Fibroblast of the aortic adventitia (primary cell): ENCODE measurements around the gene ZNF664. TPM values are rescaled to one million over a fixed set of nuclear protein-coding genes. Genes with fewer than 3 reads are reported as not detected.

Source experiments
- DNase-seq: peaks from one replicate; pipeline ENCODE4 v3.0.0-alpha.2; 2010; ENCODE audit warnings: low read depth
- H3K4me3 ChIP-seq: 2 replicates; pipeline ENCODE4 v1.5.1; 2011; ENCODE audit warnings: low read depth, mild to moderate bottlenecking, control low read depth, low read length, moderate library complexity
- total RNA-seq: library from RNA; depleted of rRNA; stranded (reverse); fragments of >200 nt; gene quantifications from 2 replicates; pipeline ENCODE4 v1.2.3, GENCODE V29; 2012; ENCODE audit warnings: low replicate concordance
- TF ChIP-seq, protein P1 (sequence below): IDR thresholded peaks from 2 replicates; pipeline ENCODE4 v1.5.1; 2011; ENCODE audit warnings: mild to moderate bottlenecking, low read length, control low read depth, inconsistent platforms; ENCODE audit not compliant: insufficient read depth

The ZNF664 gene
- total RNA-seq, 1 donor, result 73.3 TPM

- no peak for DNase-seq
- no peak overlapping the region for H3K4me3 ChIP-seq
- TF ChIP-seq, protein P1, sequence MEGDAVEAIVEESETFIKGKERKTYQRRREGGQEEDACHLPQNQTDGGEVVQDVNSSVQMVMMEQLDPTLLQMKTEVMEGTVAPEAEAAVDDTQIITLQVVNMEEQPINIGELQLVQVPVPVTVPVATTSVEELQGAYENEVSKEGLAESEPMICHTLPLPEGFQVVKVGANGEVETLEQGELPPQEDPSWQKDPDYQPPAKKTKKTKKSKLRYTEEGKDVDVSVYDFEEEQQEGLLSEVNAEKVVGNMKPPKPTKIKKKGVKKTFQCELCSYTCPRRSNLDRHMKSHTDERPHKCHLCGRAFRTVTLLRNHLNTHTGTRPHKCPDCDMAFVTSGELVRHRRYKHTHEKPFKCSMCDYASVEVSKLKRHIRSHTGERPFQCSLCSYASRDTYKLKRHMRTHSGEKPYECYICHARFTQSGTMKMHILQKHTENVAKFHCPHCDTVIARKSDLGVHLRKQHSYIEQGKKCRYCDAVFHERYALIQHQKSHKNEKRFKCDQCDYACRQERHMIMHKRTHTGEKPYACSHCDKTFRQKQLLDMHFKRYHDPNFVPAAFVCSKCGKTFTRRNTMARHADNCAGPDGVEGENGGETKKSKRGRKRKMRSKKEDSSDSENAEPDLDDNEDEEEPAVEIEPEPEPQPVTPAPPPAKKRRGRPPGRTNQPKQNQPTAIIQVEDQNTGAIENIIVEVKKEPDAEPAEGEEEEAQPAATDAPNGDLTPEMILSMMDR, result no peak
Observed at GRCh38 chr12:123979566-123979965, 6.6 kb downstream of the ZNF664 start.

- no peak for DNase-seq
- no peak overlapping the region for H3K4me3 ChIP-seq
- TF ChIP-seq, protein P1, result no peak
Observed at GRCh38 chr12:123982269-123982668, 9.3 kb downstream of the ZNF664 start.

GRCh38 chr12:123983822-123984485, 10.9 kb downstream of the ZNF664 start:
- peak; percentile 85 for DNase-seq
- TF ChIP-seq, protein P1, result peak; percentile 74
- H3K4me3 ChIP-seq, result no peak overlapping the region

DNA sequence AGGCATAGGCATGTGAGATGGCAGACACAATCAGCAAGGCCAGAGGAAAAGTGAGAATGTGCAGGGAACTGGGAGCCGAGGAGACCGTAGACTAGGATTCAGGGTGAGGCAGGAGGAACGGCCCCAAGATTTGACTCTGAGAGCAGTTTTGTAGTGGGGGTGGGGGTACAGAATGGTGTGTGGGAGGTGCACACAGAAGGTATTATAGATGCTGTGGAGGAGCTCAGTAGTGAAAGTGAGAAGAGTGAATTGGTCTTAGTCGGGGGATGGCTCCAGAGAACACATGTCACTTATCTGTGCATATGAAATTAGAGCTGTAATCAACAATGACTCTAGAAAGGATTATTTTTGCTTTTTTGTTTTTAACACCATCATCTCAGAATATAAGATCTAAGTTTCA, 11.9 kb downstream of the ZNF664 start:
- no peak for DNase-seq
- no peak overlapping the region for H3K4me3 ChIP-seq
- TF ChIP-seq, protein P1, result no peak

DNA sequence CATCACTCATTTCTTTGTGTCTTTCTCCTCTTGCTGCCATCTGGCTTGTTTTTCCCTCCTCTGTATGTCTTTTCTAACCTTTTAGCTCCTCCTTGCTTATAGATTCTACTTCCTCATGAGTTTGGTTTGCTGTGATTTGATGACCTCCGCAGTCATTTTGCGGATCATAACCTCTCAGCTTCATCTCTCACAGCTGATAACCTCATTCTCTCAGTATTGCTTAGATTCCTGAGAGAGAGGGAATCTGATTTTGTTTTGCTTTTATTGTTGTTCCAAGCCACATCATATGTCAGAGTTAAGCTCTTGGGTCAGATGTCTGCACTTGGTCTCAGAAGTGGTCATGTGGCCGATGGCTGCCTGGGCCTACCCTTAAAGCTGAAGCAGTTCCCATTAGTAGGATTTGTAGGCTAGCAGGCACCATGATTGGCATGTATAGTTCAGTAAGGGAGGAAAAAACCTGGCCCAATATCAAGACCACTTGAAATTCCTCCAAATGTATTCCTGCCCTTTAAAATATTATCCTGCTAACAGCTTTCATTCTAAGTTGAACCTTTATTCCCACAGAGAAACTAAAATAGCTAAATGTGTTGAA, 13.5 kb downstream of the ZNF664 start:
- no peak overlapping the region for H3K4me3 ChIP-seq
- TF ChIP-seq, protein P1, result no peak
- DNase-seq, result no peak

DNA sequence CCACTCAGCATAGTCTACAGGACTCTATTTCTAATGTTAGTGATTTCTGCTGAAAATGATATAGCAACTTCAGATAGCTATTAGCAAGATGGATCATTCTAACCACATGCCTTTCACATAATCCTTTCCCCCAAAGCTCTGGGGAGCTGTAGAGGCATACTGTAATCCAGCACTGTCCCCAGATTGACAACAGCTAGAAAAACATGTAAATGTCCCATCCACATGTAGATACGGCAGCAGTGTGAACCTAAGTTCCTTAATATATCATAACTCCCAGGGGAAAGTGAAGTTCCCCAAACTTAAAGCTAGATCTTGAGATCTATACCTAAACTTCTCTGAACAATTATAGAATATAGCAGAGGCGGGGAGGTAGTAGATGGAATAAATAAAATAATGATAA, 14.0 kb downstream of the ZNF664 start:
- H3K4me3 ChIP-seq, result no peak overlapping the region
- no peak for DNase-seq
- TF ChIP-seq, protein P1, result no peak

DNA sequence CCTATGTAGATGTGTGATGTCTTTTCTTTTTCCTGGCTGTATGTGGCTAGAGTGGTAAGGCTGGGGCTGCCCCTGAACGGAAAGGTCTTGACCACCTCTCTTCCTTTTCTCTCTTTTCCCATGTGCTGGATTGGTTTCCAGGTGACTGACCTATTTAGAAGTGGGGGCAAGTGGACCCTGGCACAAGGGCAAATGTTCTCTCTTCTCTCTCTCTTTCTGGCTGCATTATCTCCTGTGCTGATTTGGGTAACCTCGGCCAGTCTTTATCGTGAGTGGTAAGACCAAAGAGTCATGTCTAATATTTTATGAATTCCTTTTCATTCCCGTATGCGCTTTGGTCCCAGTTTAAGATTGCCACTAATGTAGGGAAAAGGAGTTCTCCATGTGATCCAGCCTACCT, 16.2 kb downstream of the ZNF664 start:
- H3K4me3 ChIP-seq, result no peak overlapping the region
- TF ChIP-seq, protein P1, result no peak
- DNase-seq, result no peak
